ENCODE measurements around the gene TFB1M.
"Not testable (repeated sequence)": the region's sequence is repeated elsewhere in the genome, so short reads cannot be mapped to it uniquely, and the experiment has no call there.

GRCh38 chr6:155218711-155219110 is 95.6 kb downstream of the TFB1M start:
- TF ChIP-seq ZSCAN16 (tag by site-specific recombination; IDR thresholded peaks at IDR 0.05); CTCF (tag by site-specific recombination; IDR thresholded peaks at IDR 0.05); REST (tag by site-specific recombination; IDR thresholded peaks at IDR 0.05); TRIM28 (IDR thresholded peaks at IDR 0.05; ENCODE audit: borderline replicate concordance, low read length); PBX3 (CRISPR knock-in tag; IDR thresholded peaks at IDR 0.05); KLF10 (tag by site-specific recombination; IDR thresholded peaks at IDR 0.05): not testable (repeated sequence)
